Natural killer cell treated with Interleukin-12 subunit alpha and Interleukin-12 subunit beta and Interleukin-15 and Interleukin-18, amount 100 ng/mL, for 72 hours (primary cell): ENCODE data around the gene INAVA. TPM values are rescaled to one million over a fixed set of nuclear protein-coding genes. Genes with fewer than 3 reads are reported as not detected.
"Not testable (repeated sequence)": the region's sequence is repeated elsewhere in the genome, so short reads cannot be mapped to it uniquely, and the experiment has no call there.

ENCODE experiments used
- ATAC-seq, 2 donors: fragments of 150-1000 bp; cut with Tn5 transposase in 1 of 2; sonication (Bioruptor Pico), chemical (Tn5 transposase) in 1 of 2; 2 replicates each; pipeline ENCODE4 v1.10.0; 2021
- DNase-seq: peaks from one replicate; pipeline ENCODE4 v3.0.0; 2022; ENCODE audit warnings: low spot score
- H3K27ac Mint-ChIP-seq, 2 donors: 1 replicate in 1 of 2; 2 replicates in 1 of 2; pipeline ENCODE4 v1.8.0; 2022; ENCODE audit warnings: mixed read lengths in 2 of 2, mild to moderate bottlenecking in 1 of 2, moderate library complexity in 1 of 2
- H3K27me3 Mint-ChIP-seq, 2 donors: 1 replicate in 1 of 2; 2 replicates in 1 of 2; pipeline ENCODE4 v1.8.0; 2022; ENCODE audit warnings: mixed read lengths in 2 of 2
- H3K36me3 Mint-ChIP-seq: one replicate; pipeline ENCODE4 v1.8.0; 2022; ENCODE audit warnings: mixed read lengths
- H3K4me1 Mint-ChIP-seq, 2 donors: 1 replicate in 1 of 2; 2 replicates in 1 of 2; pipeline ENCODE4 v1.8.0; 2022; ENCODE audit warnings: low read depth in 2 of 2, mixed read lengths in 2 of 2, mild to moderate bottlenecking in 1 of 2
- H3K4me3 Mint-ChIP-seq: one replicate; pipeline ENCODE4 v1.8.0; 2022; ENCODE audit warnings: mixed read lengths
- H3K9me3 Mint-ChIP-seq: 2 replicates; pipeline ENCODE4 v1.8.0; 2022; ENCODE audit warnings: mixed read lengths
- total RNA-seq, 2 donors: library from RNA; stranded (reverse); gene quantifications; one replicate each; pipeline ENCODE4 v1.2.3, GENCODE V29; 2022

The INAVA gene
- total RNA-seq, 2 donors from 2014 or later, result 0.25 to 0.86 TPM

GRCh38 chr1:200960236-200960947 is 65.7 kb downstream of the INAVA start:
- peaks cover 0 to 4% of the 10 kb centered on the region in 2 donors for H3K4me1 Mint-ChIP-seq
- H3K36me3 Mint-ChIP-seq, result no peaks in the 10 kb centered on the region
- H3K27me3 Mint-ChIP-seq, result peaks cover 0 to 3% of the 10 kb centered on the region in 2 donors
- H3K9me3 Mint-ChIP-seq, result no peaks in the 10 kb centered on the region
- H3K4me3 Mint-ChIP-seq, result no peak overlapping the region
- DNase-seq (no peak), ATAC-seq (no peak)
- H3K27ac Mint-ChIP-seq, result no peak overlapping the region

DNA sequence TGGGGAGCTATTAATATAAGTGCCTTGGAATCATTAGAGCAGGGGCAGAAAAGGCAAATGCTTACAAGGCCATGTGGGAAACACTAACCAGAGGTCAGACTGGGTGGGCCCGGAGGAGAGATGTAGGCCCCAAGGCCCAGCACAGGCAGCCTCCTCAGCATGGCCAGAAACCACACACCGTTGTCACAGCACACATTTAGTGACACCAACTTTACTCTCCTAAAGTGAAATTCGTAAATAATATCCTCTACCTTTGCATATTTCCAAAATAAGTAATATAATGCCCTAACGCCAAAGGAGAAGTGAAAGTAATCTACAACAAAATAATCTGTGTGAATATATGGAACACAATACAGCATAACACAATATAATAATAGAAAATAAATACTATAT is 66.2 kb downstream of the INAVA start:
- Mint-ChIP-seq H3K4me1 (peaks cover 0 to 6% of the 10 kb centered on the region in 2 donors), H3K9me3 (no peaks in the 10 kb centered on the region), H3K36me3 (no peaks in the 10 kb centered on the region), H3K4me3 (no peak overlapping the region), H3K27me3 (no peaks in the 10 kb centered on the region), H3K27ac (no peak overlapping the region)
- ATAC-seq (no peak), DNase-seq (no peak)

- DNase-seq, H3K27ac Mint-ChIP-seq, H3K36me3 Mint-ChIP-seq, H3K9me3 Mint-ChIP-seq, H3K4me1 Mint-ChIP-seq, H3K4me3 Mint-ChIP-seq, ATAC-seq, H3K27me3 Mint-ChIP-seq: not testable (repeated sequence)
Measured at GRCh38 chr1:200962151-200962550, 67.5 kb downstream of the INAVA start.

DNA sequence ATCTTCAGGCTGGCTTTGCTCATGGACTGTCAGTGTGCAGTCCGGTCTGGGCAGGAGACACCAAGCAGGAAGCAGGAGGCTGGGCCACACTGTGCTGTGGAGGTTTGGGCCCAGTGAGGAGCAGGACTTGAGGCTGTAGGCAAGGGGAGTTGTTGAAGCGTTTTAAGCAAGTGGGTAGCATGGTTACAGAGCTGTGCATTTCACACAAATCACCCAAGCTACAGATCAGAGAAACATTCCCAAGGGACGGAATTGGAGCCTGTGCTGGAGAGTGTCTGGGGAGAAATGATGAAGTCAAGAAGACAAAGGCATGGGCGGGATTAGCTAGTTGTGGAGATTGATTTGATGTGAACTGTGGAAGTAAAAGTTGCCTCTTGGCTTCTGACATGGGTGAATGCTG is 67.9 kb downstream of the INAVA start:
- no peak overlapping the region for H3K4me3 Mint-ChIP-seq
- H3K27me3 Mint-ChIP-seq, result no peaks in the 10 kb centered on the region
- no peak overlapping the region for H3K27ac Mint-ChIP-seq
- ATAC-seq (no peak), DNase-seq (no peak)
- H3K9me3 Mint-ChIP-seq, result no peaks in the 10 kb centered on the region
- no peaks in the 10 kb centered on the region for H3K36me3 Mint-ChIP-seq
- H3K4me1 Mint-ChIP-seq, result peaks cover 0 to 6% of the 10 kb centered on the region in 2 donors

GRCh38 chr1:200963076-200963475 is 68.4 kb downstream of the INAVA start:
- DNase-seq, result no peak

DNA sequence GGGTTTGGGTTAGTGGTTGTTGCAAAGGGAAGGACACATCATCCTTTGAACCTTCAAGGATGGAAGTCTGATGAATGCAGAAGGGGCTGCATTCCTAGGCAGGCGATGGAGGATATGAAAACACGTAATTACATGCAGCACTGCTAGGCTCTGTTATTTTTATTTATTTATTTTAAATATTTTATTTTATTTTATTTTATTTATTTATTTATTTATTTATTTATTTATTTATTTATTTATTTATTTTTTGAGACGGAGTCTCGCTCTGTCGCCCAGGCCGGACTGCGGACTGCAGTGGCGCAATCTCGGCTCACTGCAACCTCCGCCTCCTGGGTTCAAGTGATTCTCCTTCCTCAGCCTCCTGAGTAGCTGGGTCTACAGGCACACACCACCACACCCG is 69.2 kb downstream of the INAVA start:
- not testable (repeated sequence) for H3K9me3 Mint-ChIP-seq, H3K4me3 Mint-ChIP-seq, H3K27me3 Mint-ChIP-seq, H3K27ac Mint-ChIP-seq, H3K4me1 Mint-ChIP-seq, ATAC-seq, H3K36me3 Mint-ChIP-seq, DNase-seq

More at GRCh38 chr1:200963076-200963475, 68.4 kb downstream of the INAVA start:
- Mint-ChIP-seq H3K9me3 (no peaks in the 10 kb centered on the region), H3K27ac (no peak overlapping the region), H3K4me1 (peaks cover 0 to 6% of the 10 kb centered on the region in 2 donors), H3K4me3 (no peak overlapping the region), H3K36me3 (no peaks in the 10 kb centered on the region), H3K27me3 (no peaks in the 10 kb centered on the region)
- no peak for ATAC-seq

Other genes with a start within 250 kb of the INAVA start
- 10 to 100 TPM; 24.3 to 27.5 TPM for gene DDX59, start 225.0 kb upstream of the INAVA start, total RNA-seq
- gene CAMSAP2, start 156.0 kb upstream of the INAVA start, total RNA-seq, result under 1 TPM; 0.31 to 0.48 TPM
- gene GPR25, start 21.9 kb upstream of the INAVA start, total RNA-seq, result not detected
- gene KIF21B, start 128.8 kb downstream of the INAVA start, total RNA-seq, result 10 to 100 TPM; 71.1 to 93.3 TPM
- not detected for gene CACNA1S, start 217.5 kb downstream of the INAVA start, total RNA-seq
- gene ASCL5, start 232.3 kb downstream of the INAVA start, total RNA-seq, result not detected